HG03469 (cell line): ENCODE results near the gene NUP37.
"Not testable (repeated sequence)": the region's sequence is repeated elsewhere in the genome, so short reads cannot be mapped to it uniquely, and the experiment has no call there.

Experiments
- ATAC-seq: cut with Tn5 transposase; IDR thresholded peaks from one replicate; pipeline ENCODE4 v1.9.1; 2021; ENCODE audit warnings: mild to moderate bottlenecking, moderate library complexity, moderate number of reproducible peaks; ENCODE audit not compliant: unreplicated experiment

NUP37 gene

DNA sequence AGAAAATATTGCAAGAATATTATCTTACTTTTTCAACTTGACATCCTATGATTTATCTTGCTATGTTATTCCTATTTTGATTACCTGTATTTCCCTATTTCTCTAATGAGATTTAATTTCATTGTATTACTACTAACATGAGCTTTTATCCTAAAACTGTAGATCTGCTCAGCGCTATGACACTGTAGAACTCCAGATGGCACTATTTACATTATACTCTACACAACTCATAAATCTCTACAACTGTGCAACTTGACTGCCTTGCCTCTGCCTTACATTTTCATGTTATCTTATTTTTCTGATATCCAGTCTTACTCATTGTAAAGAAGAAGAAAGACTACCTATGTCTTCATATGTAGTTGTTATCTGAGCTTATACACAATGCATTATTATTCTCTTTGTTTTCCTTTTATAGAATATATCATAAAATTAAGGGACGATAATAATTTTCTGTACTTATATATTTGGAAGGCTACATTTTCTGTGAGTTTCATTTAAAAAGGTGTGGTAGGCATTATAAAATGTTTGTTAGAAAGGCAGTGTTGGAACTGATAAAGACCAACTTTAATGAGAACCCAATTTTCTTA, 24.1 kb downstream of the NUP37 start:
- peak; percentile 70 for ATAC-seq

DNA sequence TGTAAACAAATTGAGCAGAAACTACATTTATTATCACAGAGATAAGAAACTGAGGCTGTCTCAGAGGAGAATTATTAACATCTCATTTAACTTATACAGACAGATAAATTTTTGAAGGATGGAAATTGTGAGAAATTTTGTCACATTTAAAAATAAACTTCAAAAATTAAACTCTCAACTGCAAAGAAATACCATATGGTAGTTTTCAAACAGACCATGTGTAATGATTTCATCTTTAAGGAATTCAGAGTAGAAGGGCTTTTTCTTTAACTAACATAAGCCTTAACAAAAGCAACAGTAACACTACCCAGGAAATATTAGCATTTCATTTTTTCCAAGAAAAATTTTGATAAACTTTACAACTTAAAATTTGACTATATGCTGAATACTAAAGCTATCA, 26.6 kb downstream of the NUP37 start:
- no peak for ATAC-seq

DNA sequence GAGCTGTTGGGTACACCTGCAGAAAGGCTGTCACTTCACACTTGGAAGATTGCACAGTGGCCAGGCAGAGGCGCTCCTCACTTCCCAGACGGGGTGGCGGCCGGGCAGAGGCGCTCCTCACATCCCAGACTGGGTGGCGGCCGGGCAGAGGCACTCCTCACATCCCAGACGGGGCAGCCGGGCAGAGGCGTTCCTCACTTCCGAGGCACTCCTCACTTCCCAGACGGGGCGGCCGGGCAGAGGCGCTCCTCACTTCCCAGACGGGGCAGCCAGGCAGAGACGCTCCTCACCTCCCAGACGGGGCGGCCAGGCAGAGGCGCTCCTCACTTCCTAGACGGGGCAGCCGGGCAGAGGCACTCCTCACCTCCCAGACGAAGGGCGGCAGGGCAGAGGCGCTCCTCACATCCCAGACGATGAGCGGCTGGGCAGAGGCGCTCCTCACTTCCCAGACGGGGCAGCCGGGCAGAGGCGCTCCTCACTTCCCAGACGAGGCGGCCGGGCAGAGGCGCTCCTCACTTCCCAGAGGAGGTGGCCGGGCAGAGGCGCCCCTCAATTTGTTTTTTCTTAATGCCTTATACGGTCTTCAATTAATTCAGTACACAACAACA, 30.6 kb downstream of the NUP37 start:
- ATAC-seq, result not testable (repeated sequence)

DNA sequence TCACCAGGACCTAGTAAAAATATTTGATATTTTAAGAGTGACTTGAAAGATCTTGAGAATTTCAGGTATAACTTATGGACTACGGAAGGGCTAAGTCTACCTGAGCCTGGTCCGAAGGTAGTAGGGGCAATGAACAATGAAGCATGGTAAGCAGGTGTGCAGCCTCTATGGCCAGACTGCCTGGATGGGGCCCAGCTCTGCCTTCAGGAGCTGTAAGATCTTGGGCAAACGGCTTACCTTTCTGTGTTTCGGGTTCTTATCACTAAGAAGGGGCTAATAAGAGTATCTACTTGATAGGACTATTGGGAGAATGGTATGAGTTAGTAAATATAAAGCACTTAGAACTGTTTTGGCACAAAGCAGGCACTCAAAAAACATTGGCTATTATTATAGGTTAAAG, 39.1 kb downstream of the NUP37 start:
- no peak for ATAC-seq

DNA sequence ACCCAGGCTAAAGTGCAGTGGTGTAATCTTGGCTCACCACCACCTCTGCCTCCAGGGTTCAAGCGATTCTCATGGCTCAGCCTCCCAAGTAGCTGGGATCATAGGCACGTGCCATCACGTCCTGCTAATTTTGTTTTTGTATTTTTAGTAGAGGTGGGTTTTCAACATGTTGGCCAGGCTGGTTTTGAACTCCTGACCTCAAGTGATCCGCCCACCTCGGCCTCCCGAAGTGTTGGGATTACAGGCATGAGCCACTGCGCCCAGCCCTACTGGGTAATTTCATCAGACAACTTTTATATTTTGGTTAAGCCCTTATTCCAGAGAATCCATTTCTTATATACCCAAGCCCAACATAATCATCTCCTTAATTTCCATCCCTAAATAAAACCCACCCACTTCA, 47.8 kb downstream of the NUP37 start:
- not testable (repeated sequence) for ATAC-seq

DNA sequence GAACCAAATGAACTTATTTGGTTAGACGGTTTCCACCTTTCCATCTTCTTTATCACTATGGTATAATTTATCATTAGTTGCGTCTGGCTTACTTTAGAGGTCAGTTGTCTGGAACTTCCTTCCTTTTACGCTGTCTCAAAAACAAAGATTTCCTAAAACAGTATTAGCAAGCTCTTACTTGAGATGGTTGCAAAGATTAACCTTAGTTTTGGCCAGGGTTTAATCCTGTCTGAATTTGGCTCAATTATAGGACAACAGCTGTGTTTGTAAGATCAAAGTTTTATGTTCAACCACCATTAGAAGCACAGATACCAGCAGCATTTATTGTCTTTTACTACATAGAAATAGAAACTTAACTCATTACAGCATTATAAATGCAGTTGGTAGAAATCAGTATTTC, 50.2 kb downstream of the NUP37 start:
- no peak for ATAC-seq

DNA sequence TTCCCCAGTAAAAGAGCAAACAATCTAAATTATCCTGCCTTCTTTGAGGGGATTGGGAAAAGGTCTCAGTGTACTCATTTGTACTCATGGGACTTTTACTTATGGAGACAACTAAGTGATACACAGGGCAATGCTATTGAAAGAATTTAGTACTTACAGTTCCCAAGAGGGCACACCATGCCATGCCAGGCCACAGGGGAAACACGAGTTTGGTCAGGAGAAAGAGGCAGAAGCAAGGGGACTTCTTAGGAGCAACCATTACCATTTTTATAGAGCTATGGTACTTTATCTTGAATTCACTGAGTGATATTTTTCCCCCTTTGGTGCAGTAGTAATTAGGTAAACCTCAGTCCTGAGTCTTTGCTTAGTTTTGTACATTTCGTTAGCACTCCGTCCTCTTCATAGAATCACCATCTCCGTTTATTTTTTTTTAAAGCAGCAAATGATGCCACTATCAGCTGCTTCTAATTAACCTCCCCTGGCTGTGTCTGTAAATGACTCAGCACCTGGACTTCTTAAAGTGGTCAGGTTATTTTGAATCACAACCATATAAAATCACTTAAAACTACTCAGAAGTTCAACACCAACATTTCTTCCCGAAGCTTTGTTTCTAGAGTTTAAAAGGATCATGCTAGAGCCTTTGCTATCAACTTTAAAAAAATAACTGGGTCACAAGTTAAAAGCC, 52.2 kb downstream of the NUP37 start:
- no peak for ATAC-seq

DNA sequence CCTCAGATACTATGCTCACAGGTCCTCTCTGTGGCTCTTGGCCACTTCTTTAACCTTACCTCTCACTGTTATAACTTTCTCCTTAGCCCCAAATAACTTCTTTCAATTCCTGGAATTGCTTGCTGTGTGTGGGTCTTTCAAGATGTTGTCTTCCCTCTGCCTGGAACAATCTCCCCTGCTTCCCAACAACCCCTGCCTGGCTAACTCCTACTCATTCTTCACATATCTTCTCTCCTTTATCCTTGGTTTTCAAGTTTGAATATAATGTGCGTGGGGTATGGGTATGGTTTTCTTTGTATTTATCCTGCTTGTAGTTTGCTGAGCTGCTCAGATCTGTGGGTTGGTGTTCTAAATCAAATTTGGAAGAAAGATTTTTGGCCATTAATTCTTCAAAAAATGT, 55.4 kb downstream of the NUP37 start:
- no peak for ATAC-seq

DNA sequence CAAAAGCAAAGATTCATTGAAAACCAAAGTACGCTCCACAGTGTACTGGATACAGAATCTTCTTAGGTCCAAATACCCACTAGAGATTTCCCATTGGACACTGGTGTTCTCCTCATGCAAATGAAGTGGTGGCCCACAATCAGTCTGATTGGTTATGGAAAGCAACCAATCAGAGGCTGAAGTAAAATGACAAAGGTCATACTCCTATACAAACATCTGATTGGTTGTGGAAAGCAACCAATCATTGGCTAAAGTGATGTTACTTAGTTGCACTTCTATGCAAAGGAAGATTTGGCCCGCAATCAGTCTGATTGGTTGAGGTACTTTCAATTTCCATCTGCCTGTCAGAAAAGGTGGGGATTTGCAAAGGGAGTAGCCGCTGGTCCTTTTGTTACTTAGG, 56.8 kb downstream of the NUP37 start:
- no peak for ATAC-seq

DNA sequence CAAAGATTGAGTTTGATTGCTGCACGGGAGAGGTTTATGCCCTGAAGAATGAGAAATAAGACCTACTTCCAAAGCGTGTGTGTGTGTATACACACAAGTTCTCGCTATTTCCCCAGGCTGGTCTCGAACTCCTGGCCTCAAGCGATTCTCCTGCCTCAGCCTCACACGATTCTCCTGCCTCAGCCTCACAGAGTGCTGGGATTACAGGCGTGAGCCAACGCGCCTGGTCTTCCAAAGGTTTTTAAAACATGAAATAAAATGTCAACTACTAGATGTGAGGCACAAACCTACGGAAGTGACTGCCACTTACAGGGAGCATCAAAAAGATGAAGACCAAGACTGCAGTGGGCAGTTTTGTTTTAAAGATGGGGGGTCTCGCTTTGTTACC, 57.5 kb downstream of the NUP37 start:
- no peak for ATAC-seq

DNA sequence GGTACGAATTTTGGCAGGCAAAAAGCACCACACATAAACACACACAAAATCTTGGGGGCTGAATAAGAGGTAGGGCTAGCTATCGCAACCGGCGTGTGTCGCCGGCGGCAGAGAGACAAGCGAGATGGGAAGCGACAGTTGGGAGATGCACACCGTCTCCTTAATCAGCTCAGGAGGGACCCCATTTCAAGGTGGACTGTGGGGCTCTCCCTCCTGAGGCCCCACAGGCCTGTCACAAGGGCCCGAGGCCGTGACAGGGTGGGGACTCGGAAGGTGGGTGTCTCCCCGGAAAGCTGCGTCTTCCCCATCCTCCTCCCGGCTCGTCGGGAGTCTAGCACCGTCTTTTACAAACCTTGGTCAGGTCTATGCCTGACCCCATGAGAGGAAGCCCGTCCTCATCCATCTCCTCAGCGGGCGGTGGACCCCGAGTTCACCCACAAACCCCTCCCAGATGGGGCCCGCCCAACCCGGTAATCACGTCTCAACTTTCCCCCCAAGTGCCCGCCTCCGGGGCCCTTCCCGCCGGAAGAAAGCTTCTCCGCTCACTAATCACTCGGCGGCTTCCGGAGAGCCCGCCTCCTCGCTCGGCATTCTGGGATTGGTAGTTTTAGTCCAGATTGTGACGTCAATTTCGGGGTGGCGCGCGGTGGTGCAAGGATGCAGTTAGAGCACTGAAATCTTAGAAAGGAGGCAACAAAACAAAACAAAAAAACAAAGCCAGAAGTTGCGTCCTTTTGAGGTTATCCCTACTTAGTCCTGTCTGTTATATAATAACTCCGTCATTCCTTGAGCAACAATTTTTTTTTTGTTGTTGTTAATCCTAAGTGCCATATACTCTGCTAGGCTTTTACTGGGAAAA, 58.1 kb downstream of the NUP37 start, which contains the start of gene WASHC3:
Gene WASHC3 (minus strand): TSS at position 432 of the 859 bp plus-strand sequence. CDS start 29 bp downstream, at position 403.
- ATAC-seq, result peak; percentile 82

DNA sequence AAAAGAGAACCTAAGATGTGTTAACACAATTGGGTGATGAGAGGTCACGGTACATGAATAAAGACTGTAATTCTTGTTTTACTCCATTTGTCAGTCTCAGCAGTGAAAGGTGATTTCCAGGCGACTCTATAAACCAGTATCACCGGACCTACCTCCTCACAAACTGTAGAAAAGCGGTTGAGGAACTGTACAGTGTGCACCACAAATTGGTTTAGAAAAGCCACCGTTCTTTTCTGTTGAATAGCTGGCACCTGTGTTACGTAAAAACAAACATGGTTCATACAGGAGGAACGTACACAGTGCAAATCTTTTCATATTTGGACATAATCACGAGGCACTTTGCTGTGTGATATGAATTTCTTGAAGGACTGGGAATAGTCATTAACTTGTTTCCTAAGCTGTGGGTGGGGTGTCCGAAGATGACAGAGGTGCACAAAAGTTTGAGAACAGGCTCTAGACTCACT, 58.8 kb downstream of the NUP37 start:
- ATAC-seq, result peak; percentile 35

DNA sequence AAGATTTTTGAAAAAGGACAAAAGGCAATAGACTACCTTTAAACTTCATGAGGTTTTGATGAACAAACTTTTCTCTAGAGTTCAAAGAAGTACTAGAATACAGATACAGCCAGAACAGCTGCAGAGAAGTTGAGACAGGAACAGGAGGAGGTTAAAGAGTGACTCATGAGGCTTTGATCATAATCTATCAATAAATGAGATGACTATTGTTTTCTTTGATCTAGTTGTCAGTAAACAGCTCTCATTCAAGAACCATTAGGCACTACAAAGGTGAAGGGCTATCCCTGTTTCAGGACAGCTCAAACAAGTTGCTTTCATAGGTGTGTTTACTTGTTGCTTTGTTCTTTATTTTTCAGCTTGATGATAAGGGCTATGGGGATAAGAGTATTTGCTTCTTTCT, 60.6 kb downstream of the NUP37 start:
- ATAC-seq, result no peak

DNA sequence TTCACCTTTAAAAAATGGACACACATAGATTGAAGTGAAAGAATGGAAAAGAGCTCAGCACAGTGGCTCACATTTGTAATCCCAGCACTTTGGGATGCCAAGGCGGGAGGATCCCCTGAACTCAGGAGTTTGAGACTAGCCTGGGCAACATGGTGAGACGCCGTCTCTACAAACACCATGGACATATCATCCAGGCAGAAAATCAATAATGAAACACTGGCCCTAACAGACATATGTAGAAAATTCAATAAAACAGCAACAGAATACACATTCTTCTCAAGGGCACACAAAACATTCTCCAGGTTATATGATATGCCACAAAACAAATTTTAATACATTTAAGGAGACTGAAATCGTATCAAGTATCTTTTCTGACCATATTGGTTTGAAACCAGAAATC, 65.6 kb downstream of the NUP37 start:
- ATAC-seq, result no peak

DNA sequence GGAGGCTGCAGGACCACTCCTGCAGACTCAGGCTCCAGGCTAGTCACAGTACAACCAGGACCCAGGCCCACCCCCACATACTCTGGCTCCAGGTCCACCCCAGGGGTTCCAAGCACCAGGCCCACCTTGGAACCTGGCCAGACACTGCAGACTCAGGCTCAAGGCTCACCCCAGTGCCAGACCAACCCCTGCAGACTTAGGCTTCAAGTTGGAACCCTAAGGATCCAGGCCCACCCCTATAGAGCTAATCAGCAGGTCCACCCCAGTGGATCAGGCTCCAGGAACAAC, 66.9 kb downstream of the NUP37 start:
- ATAC-seq, result no peak

DNA sequence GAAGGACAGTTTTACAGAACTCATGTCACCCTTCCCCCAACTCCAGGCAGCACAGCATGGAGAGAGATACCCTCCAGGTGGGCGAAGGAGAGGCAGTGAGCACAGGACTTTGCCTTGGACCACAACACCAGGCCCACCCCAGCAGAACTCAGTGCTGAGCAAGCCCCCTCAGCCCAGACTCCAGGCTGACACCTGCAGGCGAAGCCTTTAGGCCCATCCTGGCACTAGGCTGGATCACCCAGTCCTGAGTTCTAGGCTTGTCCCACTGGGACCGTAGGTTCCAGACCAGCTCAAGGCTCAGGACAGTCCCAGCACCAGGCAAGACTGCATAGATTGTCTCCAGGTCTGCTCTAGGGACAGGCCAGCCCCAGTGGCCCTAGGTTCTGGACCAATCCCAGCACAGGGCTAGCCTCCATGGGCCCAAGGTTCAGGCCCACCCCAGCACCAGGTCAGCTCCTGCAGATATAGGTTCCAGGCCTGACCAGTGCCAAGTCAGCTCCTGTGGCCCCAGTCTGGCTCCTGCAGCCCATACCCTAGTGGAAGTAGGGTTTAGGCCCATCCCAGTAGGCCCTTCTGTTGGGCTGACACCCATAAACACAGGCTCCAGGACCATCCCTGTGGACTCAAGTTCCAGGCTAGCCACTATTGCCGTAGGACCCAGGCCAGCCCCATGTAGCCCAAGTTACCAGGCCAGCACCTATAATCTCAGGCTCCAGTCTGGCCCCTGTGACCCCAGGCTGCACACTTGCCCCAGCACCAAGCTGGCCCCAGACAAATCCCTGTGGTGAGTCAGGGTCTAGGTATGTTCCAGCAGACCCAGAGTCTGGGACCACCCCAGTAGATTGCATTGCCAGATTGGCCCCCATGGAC, 67.5 kb downstream of the NUP37 start:
- ATAC-seq, result no peak

DNA sequence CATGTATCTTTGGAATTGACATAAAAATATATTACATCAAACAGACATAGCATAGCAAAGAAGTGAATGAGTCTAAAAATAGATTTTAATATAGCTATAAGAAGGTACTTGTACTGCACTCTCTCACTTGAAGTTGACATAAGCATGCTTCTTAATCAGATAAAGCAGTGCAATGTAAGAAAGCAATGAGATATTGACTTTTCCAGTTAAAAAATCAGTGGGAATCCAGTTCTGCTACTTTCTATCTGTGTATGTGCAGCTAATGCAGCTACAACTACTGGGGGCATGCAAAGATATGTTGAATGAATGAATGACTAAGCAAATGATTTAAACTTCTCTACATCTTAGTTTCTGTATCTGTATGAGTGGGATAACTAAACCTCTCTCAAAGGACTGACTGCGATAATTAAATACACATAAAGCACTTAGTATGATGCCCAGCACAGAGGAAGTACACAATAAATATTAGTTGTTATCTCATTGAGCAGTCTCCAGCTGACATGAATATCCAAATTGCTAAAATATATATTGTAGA, 68.4 kb downstream of the NUP37 start:
- ATAC-seq, result no peak

DNA sequence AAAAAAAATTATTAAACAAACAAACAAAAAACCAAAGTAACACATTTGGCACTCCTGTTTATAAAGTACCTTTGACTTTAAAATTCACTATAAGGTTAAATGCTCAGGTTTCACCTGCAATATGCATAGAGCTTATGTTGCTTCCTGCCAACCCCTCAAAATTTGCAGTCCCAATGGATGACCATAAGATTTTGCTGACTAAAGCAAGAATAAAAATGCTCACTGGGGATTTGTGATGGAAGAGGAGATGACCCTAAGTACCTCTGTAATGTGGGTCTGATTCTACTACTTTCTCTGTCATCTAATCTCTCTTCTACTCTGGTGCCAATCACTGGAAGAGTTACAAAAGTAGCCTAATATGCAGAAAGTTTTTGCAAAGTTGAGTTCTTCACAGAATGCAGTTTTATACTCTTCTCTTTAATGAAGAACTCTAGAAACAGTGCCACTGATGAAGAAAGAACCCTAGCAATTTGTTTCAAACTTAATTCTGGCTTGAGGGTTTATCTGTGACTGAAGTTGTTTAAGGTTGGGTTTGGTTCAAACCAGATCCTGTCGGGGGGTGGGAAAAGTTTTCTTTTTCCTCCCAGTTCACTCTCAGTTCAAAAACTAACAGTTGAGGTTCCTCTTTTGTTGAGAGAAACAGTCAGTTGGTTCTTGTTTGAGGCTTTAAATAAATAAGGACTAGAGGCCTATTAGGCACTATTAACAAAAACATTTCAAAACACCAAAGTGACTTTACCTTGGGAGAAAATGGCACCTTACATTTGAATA, 69.1 kb downstream of the NUP37 start:
- ATAC-seq, result no peak

DNA sequence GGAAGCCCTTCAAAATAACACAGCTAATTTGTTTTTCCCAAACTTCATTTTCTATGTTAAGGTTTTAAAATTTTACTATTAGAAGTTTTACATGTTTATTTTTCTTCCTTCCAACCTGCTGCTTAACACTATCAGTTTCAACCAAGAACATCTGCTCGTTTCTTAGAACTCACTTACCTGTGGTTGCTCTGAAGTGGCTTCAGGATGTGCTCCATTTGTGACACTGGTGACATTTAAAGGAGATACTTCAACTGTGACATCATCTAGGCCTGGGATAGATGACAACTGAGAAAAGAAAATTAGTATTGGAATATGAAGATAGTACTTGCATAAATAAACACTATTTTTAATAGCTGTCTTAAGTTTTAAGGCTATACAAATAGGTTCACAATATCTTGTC, 76.0 kb downstream of the NUP37 start:
- ATAC-seq, result no peak
